ENCODE data around the gene ZKSCAN4.
A peak's percentile ranks its signal among the peaks of the same experiment; 100 is the strongest.

The ZKSCAN4 gene

GRCh38 chr6:28252009-28252975 is at the start of gene ZKSCAN4:
TSS of gene ZKSCAN4 (minus strand) at chr6:28252269. CDS start at chr6:28251980, 289 bp downstream.
- Mint-ChIP-seq H3K4me1 (peaks cover 23% of the 10 kb centered on the region), H3K4me3 (peak within 1 kb of the TSS; percentile 98), H3K9me3 (no peaks in the 10 kb centered on the region), H3K36me3 (peaks cover 32% of the 10 kb centered on the region), H3K27ac (peak within 1 kb of the TSS; percentile 93)
- ATAC-seq (peak; percentile 93), DNase-seq (ENCODE audit: low spot score in 2 of 2) (peak; percentile 70 to 89)

- no peaks in the 10 kb centered on the region for H3K4me1 Mint-ChIP-seq
- no peaks in the 10 kb centered on the region for H3K36me3 Mint-ChIP-seq
- ATAC-seq (no peak), DNase-seq (ENCODE audit: low spot score in 2 of 2) (no peak)
- no peak overlapping the region for H3K27ac Mint-ChIP-seq
- no peaks in the 10 kb centered on the region for H3K9me3 Mint-ChIP-seq
- H3K4me3 Mint-ChIP-seq = no peak overlapping the region
These were observed 44.5 kb upstream of the ZKSCAN4 start for GRCh38 chr6:28296520-28297060.

- no peak overlapping the region for H3K27ac Mint-ChIP-seq
- DNase-seq (ENCODE audit: low spot score in 2 of 2) (no peak), ATAC-seq (no peak)
- H3K9me3 Mint-ChIP-seq = no peaks in the 10 kb centered on the region
- no peaks in the 10 kb centered on the region for H3K4me1 Mint-ChIP-seq
- no peaks in the 10 kb centered on the region for H3K36me3 Mint-ChIP-seq
- no peak overlapping the region for H3K4me3 Mint-ChIP-seq
These were observed 43.3 kb upstream of the ZKSCAN4 start for GRCh38 chr6:28295326-28295725.

GRCh38 chr6:28291573-28291972 is 39.5 kb upstream of the ZKSCAN4 start:
- no peaks in the 10 kb centered on the region for H3K4me1 Mint-ChIP-seq
- H3K27ac Mint-ChIP-seq = no peak overlapping the region
- ATAC-seq (no peak), DNase-seq (ENCODE audit: low spot score in 2 of 2) (no peak)
- no peaks in the 10 kb centered on the region for H3K36me3 Mint-ChIP-seq
- H3K4me3 Mint-ChIP-seq = no peak overlapping the region
- H3K9me3 Mint-ChIP-seq = no peaks in the 10 kb centered on the region

- H3K4me1 Mint-ChIP-seq = peaks cover 10% of the 10 kb centered on the region
- H3K27ac Mint-ChIP-seq = no peak overlapping the region
- no peaks in the 10 kb centered on the region for H3K36me3 Mint-ChIP-seq
- DNase-seq (ENCODE audit: low spot score in 2 of 2) (no peak), ATAC-seq (no peak)
- no peak overlapping the region for H3K4me3 Mint-ChIP-seq
- no peaks in the 10 kb centered on the region for H3K9me3 Mint-ChIP-seq
These were observed 30.9 kb upstream of the ZKSCAN4 start for GRCh38 chr6:28282926-28283325.

GRCh38 chr6:28281288-28282064 is 29.4 kb upstream of the ZKSCAN4 start, which contains the start of gene PGBD1:
TSS of gene PGBD1 (plus strand) at chr6:28281572. CDS start at chr6:28283814, 2,242 bp downstream.
- H3K36me3 Mint-ChIP-seq = peaks cover 1% of the 10 kb centered on the region
- H3K9me3 Mint-ChIP-seq = no peaks in the 10 kb centered on the region
- DNase-seq (ENCODE audit: low spot score in 2 of 2) (peak; percentile 37 to 77), ATAC-seq (peak; percentile 95)
- H3K27ac Mint-ChIP-seq = no peak within 1 kb of the TSS
- H3K4me3 Mint-ChIP-seq = peak within 1 kb of the TSS; percentile 66
- H3K4me1 Mint-ChIP-seq = peaks cover 10% of the 10 kb centered on the region

- ATAC-seq = no peak
- Mint-ChIP-seq H3K4me1 (peaks cover 10% of the 10 kb centered on the region), H3K36me3 (peaks cover 9% of the 10 kb centered on the region), H3K27ac (no peak overlapping the region), H3K9me3 (no peaks in the 10 kb centered on the region), H3K4me3 (peak overlapping the region; percentile 66)
- no peak for DNase-seq (ENCODE audit: low spot score in 2 of 2)
These were observed 28.7 kb upstream of the ZKSCAN4 start for GRCh38 chr6:28280595-28281287.

- Mint-ChIP-seq H3K36me3 (peaks cover 35% of the 10 kb centered on the region), H3K4me3 (no peak overlapping the region), H3K27ac (no peak overlapping the region), H3K4me1 (peaks cover 16% of the 10 kb centered on the region), H3K9me3 (no peaks in the 10 kb centered on the region)
- ATAC-seq = no peak
- DNase-seq (ENCODE audit: low spot score in 2 of 2) = no peak
These were observed 25.7 kb upstream of the ZKSCAN4 start for GRCh38 chr6:28277746-28278145.

GRCh38 chr6:28274888-28275287 is 22.8 kb upstream of the ZKSCAN4 start:
- no peaks in the 10 kb centered on the region for H3K9me3 Mint-ChIP-seq
- peaks cover 46% of the 10 kb centered on the region for H3K36me3 Mint-ChIP-seq
- H3K27ac Mint-ChIP-seq = no peak overlapping the region
- ATAC-seq (no peak), DNase-seq (ENCODE audit: low spot score in 2 of 2) (no peak)
- peaks cover 15% of the 10 kb centered on the region for H3K4me1 Mint-ChIP-seq
- no peak overlapping the region for H3K4me3 Mint-ChIP-seq

GRCh38 chr6:28269492-28269891 is 17.4 kb upstream of the ZKSCAN4 start:
- H3K4me3 Mint-ChIP-seq = no peak overlapping the region
- H3K4me1 Mint-ChIP-seq = peaks cover 14% of the 10 kb centered on the region
- ATAC-seq (peak; percentile 77), DNase-seq (ENCODE audit: low spot score in 2 of 2) (peak in 1 of 2 donors; percentile 7)
- H3K9me3 Mint-ChIP-seq = no peaks in the 10 kb centered on the region
- H3K36me3 Mint-ChIP-seq = peaks cover 28% of the 10 kb centered on the region
- H3K27ac Mint-ChIP-seq = peak overlapping the region; percentile 35

- ATAC-seq (no peak), DNase-seq (ENCODE audit: low spot score in 2 of 2) (no peak)
- Mint-ChIP-seq H3K36me3 (peaks cover 11% of the 10 kb centered on the region), H3K4me1 (peaks cover 14% of the 10 kb centered on the region), H3K9me3 (no peaks in the 10 kb centered on the region), H3K27ac (no peak overlapping the region), H3K4me3 (no peak overlapping the region)
These were observed 15.6 kb upstream of the ZKSCAN4 start for GRCh38 chr6:28267695-28268059.

- H3K36me3 Mint-ChIP-seq = peaks cover 6% of the 10 kb centered on the region
- H3K27ac Mint-ChIP-seq = no peak within 1 kb of the TSS
- peak; percentile 96 for ATAC-seq
- no peak within 1 kb of the TSS for H3K4me3 Mint-ChIP-seq
- H3K9me3 Mint-ChIP-seq = no peaks in the 10 kb centered on the region
- peak; percentile 88 to 95 for DNase-seq (ENCODE audit: low spot score in 2 of 2)
- peaks cover 14% of the 10 kb centered on the region for H3K4me1 Mint-ChIP-seq
These were observed 15.1 kb upstream of the ZKSCAN4 start, which contains the start of gene ZSCAN26 for GRCh38 chr6:28266962-28267694. TSS of gene ZSCAN26 (plus strand) at chr6:28267143. CDS start at chr6:28271920, 4,777 bp downstream.

GRCh38 chr6:28266563-28266961 is 14.5 kb upstream of the ZKSCAN4 start:
- H3K4me3 Mint-ChIP-seq = no peak overlapping the region
- H3K36me3 Mint-ChIP-seq = no peaks in the 10 kb centered on the region
- no peak for DNase-seq (ENCODE audit: low spot score in 2 of 2)
- no peak overlapping the region for H3K27ac Mint-ChIP-seq
- ATAC-seq = no peak
- peaks cover 14% of the 10 kb centered on the region for H3K4me1 Mint-ChIP-seq
- no peaks in the 10 kb centered on the region for H3K9me3 Mint-ChIP-seq

- DNase-seq (ENCODE audit: low spot score in 2 of 2) (no peak), ATAC-seq (no peak)
- Mint-ChIP-seq H3K4me1 (peaks cover 5% of the 10 kb centered on the region), H3K36me3 (no peaks in the 10 kb centered on the region), H3K9me3 (no peaks in the 10 kb centered on the region), H3K4me3 (no peak overlapping the region), H3K27ac (no peak overlapping the region)
These were observed 12.8 kb upstream of the ZKSCAN4 start for GRCh38 chr6:28264834-28265401.
